ENCODE data around the gene C9orf43.
"Not testable (repeated sequence)": the region's sequence is repeated elsewhere in the genome, so short reads cannot be mapped to it uniquely, and the experiment has no call there.

The C9orf43 gene

DNA sequence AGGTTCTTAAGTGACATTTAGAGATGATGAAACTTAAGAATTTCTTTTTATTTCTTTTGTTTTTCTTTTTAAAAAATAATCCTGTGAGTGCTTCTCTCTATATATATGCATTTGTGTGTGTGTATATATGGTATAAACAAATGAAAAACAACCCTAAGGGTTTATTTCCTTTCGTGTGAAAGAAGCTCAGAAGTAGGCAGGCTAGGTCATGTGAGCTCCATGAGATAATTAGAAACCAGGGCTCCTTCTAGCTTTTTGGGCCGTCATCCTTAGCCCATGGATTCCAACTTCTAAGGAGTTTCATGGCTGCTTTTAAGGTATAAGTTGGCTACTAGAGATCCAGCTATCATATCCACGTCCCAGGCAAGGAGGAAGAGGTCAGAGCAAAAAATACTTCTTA lies 11.2 kb downstream of the C9orf43 start:
- DNase-seq (ENCODE audit: low spot score), result no peak

DNA sequence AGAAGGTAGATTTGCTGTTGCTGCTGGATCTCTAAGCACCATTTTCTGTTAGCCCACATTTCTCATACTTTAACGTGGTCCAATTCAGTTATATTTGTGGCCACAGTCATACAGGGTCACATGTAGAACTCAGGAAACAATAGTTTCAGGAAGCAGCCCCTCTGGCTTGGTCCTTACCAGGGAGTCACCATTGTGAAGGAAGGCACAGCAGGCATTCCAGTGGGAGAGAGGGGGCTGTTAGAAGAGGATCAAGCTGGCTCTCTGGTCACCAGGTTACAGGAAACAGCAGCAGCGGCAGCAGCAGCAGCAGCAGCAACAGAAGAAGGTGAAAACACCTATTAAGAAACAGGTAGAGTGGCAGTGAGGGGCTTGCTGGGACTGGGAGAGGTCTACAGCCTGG lies 14.5 kb downstream of the C9orf43 start:
- DNase-seq (ENCODE audit: low spot score), result no peak

DNA sequence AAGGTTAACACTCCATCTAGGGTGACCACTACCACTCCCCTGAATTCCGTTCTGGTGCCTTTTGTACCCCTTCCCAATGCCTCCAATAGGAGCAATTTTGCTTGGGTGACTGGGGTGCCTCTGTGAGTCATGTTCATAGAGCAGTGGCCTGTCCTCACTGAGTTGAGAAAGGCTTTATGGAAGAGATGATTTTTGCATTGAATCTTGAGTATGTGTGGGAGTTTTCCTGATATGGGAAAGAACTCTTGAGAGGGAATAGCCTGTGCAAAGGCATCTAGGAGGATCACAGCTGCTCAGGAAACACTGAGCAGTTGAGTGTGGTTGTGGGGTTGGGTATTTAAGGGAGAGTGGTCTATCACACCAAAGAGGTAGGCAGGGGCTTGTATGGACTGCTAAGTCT lies 16.2 kb downstream of the C9orf43 start:
- DNase-seq (ENCODE audit: low spot score), result no peak

- no peak for DNase-seq (ENCODE audit: low spot score)
Measured at GRCh38 chr9:113427629-113428028, 17.1 kb downstream of the C9orf43 start.

GRCh38 chr9:113428062-113428615 lies 17.6 kb downstream of the C9orf43 start:
- no peak for DNase-seq (ENCODE audit: low spot score)

DNA sequence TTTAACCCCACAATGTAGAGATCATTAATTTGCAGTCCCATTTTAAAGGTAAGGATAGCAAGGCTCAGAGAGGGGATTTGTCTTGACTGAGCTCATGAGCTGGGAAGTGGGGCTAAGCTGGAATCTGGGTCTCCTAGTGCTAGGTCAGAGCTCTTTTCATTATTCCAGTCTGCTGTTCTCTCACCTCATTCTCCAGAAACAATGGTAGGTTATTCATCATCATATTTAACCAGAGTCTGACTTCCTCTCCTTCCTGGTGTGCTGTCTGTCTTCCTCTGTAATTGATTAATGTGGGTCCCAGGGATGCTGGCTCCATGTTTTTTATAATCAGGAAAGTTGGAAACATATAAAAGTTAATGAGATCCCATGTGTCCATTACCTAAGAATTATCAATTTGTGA lies 20.6 kb downstream of the C9orf43 start:
- no peak for DNase-seq (ENCODE audit: low spot score)

DNA sequence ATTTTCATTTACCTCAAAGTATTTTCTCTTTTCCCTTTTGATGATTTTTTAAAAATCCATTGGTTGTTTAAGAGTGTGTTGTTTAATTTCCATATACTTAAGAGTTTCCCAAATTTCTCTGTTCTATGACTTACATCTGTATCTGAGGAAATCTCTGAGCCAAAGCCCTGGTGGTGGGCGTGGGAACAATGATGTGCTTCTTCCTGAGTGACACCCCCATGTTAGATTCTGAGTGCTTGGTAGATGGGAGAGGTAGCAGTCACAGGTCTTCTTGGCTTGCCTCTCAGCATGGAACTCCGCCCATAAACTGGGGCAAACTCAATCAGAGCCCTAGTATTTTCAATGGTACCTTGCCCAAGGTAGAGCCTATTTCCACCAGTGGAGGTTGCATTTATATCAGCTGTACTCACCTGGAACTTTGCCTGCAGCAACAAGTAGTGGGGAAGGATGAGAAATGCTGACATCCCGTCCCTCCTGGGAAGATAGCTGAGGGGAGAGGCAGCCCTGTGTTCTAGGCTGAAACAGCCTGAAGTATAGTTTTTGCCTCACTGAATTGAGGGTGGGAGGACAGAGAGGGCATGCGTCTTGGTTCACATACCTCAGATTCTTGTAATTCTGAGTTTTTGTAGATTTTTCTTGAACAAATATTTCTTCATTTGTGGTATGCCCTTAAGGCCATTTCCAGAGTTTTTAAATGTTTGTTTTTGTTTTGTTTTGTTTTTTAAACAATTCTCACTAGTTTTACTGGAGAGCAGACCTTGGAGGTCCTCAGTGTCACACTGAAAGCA lies 26.4 kb downstream of the C9orf43 start:
- DNase-seq (ENCODE audit: low spot score), result no peak

- DNase-seq (ENCODE audit: low spot score), result not testable (repeated sequence)
Measured at GRCh38 chr9:113437716-113438115, 27.2 kb downstream of the C9orf43 start.

GRCh38 chr9:113444736-113445135 lies 34.2 kb downstream of the C9orf43 start:
- no peak for DNase-seq (ENCODE audit: low spot score)

DNA sequence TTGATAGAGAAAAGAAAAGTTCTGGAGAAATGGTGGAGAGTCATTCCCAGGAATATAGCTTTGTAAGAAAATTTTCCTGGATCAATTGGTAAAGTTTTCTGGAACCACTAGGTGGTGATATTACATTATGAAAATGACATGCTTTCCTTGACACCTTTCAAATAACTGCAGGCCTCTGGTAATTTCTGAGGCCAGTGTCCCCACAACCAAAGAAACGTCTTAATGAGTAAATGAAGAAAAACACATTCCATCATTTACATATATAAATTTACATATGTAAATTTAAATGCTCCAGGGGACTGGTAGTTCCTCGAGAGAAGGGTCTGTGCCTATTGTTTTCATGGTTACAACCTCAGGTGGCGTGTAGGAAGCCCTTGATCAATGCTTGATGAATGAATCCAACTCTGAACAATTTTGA lies 35.8 kb downstream of the C9orf43 start:
- DNase-seq (ENCODE audit: low spot score), result peak; percentile 80

DNA sequence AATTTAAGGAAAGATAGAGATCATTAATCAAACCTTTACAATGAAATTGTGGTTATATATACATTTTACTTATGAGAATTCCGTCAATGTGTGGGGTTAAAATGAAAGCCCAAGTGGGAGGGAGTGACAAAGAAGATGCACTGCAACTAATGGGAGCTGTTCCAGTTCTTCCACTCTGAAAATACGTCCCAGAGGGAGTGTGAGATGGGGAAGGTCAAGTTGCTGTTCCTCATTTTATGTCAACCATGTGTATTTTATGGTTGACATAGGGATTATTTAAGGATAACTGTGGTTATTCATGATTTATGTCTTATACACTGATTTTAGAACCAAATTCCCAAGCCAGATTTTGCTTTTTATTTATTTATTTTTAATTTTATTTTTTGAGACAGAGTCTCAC lies 38.8 kb downstream of the C9orf43 start:
- no peak for DNase-seq (ENCODE audit: low spot score)

DNA sequence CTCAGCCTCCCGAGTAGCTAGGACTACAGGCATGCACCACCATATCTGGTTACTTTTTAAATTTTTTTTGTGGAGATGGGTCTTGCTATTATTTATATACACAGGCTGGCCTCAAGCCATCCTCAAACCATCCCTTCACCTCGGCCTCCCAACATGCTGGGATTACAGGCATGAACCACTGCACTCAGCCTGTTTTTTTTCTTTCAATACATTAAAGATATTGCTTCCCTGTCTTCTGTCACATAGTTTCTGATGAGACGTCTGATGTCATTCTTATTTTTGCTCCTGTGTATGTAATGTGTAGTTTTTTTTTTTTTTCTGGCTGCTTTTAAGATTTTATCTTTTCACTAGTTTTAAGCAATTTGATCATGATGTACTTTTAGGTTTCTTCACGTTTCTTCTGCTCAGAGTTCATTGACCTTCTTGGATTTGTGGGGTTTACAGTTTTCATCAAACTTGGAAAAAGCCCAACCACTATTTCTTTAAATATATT lies 41.6 kb downstream of the C9orf43 start:
- no peak for DNase-seq (ENCODE audit: low spot score)

DNA sequence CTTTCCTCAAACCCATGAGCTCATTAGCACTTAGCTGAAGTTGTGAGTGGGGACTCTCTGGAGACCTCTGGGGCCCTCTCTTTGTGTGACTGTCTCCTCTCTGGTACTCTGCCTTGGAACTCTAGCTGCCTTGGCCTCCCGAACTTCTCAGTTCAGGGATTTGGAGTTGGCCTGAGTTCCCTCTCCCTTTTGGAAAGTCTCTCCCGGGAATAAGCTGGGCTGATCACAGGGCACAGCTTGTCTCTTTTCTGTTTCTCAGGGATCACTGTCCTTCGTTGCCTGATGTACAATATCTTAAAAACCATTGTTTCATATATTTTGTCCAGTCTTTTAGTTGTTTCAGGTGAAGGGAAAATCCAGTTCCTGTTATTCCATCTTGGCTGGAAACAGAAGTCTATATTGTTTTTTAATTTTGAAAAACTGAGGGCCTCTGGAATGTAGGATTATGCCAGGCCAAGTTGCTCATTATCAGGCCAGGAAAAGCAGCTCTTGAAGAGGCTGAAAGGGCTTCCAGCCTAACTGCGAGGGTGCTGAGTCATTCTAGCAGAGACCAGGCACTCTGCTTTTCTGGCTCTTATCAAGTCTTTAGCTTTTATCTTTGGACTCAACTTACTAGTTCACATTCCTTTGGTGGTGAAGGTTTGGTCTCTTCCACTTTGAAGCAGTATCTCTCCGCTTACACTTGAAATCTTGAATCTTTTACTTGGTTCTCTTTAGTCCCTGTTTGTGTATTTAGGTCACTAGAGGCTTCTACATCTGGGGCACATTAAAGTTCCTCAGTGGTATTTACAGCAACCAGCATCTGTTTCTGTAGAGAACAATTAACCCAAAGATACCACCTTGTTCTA lies 44.6 kb downstream of the C9orf43 start:
- no peak for DNase-seq (ENCODE audit: low spot score)

GRCh38 chr9:113456235-113456634 lies 45.7 kb downstream of the C9orf43 start:
- no peak for DNase-seq (ENCODE audit: low spot score)

DNA sequence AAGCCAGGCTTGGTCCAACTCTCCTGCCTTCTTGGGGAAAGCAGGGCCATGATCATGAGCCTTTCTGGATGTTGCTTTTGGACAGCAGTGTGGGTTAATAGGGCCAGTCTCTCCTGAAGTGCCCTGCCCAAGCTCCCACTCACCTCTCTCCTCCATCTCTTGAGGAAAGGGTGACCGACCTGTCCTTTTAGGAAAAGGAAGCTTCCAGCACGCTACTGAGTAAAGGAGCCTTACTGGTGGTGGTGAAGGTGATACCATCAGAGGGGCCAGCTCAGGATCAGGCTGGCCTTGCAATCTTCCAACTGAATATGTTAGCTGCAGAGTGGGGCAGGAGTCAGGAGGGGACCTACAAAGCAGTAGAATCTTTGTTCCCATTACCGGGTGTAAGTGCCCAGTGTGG lies 50.7 kb downstream of the C9orf43 start:
- DNase-seq (ENCODE audit: low spot score), result no peak

- DNase-seq (ENCODE audit: low spot score), result no peak
Measured at GRCh38 chr9:113461943-113462342, 51.4 kb downstream of the C9orf43 start.

DNA sequence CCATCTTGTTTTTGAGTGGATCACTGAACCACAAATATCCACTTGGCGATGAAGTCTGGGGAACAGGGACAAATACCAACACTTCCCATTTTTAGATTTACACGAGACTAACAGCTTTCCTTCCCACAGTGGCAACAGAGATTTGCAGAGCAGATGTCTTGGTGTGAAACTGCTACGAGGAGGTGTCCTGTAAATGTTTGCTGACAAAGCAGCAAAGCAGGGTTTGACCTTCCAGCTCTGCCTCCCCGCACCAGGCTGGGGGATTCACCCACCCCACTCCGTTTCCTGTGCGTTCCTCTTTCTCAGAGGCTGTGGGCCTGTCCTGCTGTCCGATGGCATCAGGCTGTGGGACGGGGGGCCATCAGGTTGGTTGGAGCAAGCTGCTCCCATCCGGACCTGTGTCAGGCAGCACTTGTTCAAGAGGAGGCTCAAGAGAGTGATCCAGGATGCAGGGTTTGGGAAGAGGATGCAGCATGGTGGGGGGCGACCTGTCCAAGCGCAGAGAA lies 52.3 kb downstream of the C9orf43 start:
- no peak for DNase-seq (ENCODE audit: low spot score)

DNA sequence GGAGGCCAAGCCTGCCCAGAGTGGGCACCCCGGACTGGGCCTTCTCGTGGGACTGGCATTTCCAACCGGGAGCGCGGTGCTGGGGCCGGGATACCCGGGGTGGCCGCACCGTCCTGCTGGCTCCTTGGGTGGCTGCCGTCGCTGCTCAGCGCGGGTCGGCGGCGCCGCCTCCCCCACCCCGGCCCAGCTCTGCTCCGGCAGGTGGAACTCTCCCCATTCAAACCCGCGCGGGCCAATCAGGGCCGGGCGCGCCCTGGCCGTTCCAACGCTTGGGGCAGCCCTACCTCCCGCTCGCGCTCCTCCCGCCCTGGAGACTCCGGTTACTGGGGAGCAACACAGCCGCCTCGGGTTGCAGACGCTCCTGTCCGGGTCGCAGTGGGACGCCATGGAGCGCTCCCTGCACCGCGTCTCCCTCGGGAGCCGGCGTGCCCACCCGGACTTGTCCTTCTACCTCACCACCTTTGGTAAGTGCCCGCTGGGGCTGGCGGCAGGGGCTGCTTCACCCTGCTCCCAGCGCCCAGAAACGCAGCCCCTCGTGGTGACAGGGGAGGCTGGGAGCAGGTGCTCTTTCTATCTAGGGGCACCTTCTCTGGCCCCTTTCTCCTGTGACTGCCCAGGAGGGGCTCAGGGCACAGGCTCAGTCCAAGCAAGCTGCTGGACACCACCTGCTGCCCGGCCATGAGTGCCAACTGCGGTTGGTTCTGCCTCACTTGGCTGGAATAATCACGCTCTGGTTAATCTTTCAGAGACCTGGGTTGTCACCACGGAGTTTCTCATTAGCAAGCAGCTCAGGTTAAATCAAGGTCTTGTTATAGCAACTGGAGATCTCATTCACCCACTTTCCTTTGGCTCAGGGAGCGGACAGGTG lies 53.1 kb downstream of the C9orf43 start, which contains the start of gene RGS3:
RGS3 (plus strand) TSS at position 310 of the 868 bp plus-strand sequence; CDS start at position 386, 76 bp downstream.
- peak; percentile 44 for DNase-seq (ENCODE audit: low spot score)

DNA sequence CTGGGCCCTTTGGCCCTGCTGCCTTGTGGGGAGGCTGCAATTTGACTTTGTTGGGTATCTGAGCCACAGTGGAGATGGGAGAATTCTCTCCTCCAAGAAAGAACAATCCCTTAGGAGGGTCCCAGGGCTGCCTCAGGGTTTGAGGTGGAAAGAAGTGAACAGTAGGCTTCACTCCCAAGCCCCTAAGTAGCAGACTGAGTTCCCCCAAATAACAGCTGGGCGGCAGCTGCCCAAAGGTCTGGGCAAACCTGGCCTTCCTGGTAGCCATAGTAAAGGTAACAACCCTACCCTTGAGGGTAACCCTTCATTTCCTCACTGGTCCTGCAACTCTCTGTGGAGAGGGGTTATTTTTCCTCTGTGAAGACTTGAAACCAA lies 53.7 kb downstream of the C9orf43 start:
- DNase-seq (ENCODE audit: low spot score), result no peak

DNA sequence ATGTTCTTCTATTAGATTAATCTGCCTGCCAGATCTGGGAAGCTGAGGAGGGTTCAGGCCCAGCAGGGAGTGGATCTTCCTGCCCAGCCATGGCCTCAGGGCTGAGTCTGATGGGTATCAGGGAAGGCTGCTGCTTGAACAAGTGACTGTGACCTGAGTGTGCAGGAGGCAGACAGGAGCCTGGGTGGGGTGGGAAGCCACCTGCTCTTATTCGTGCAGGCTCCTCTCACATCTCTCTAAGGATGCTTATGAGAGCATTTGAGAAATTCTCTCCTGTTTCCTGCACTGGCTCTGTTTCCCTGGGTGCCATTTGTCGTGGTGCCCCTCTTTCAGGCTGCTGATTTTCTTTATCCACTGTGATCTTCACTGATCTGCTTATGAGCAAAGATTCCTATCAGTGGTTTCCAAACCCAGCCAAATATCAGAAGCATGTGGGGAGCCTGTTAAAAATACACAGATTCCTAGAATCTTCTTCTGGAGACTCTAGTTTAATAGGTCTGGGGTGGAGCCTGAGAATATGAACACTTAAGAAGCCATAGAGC lies 55.1 kb downstream of the C9orf43 start:
- no peak for DNase-seq (ENCODE audit: low spot score)

DNA sequence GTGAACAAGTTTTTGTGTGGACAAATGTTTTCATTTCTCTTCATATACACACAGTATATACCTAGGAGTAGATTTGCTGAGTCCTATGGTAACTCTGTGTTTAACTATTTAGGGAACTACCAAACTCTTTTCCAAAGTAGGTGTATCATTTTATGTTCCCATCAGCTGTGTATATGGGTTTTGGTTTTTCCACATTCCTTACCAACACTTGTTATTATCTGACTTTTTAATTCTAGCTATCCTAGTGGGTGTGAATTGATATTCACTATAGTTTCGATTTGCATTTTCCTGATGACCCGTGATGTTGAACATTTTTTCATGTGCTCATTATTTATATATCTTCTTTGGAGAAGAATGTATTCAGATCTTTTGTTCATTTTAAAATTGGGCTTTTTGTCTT lies 56.6 kb downstream of the C9orf43 start:
- no peak for DNase-seq (ENCODE audit: low spot score)

Data from cerebellar cortex (tissue), 1 donor.